Activated naive CD8-positive, alpha-beta T cell treated with anti-CD3 and anti-CD28 coated beads, Interleukin-2, amount 50 U/mL, for 24 hours (primary cell): ENCODE results near the gene FEM1C.

Experiments used
- ATAC-seq: fragments of 150-1000 bp; cut with Tn5 transposase; one replicate; pipeline ENCODE4 v1.10.0; 2021
- DNase-seq: peaks from one replicate; pipeline ENCODE4 v3.0.0; 2021
- H3K27ac Mint-ChIP-seq: one replicate; pipeline ENCODE4 v1.8.0; 2021; ENCODE audit warnings: mild to moderate bottlenecking, mixed read lengths
- H3K27me3 Mint-ChIP-seq: one replicate; pipeline ENCODE4 v1.8.0; 2021; ENCODE audit warnings: mixed read lengths
- H3K36me3 Mint-ChIP-seq: one replicate; pipeline ENCODE4 v1.8.0; 2021; ENCODE audit warnings: low read depth, mixed read lengths
- H3K4me1 Mint-ChIP-seq: one replicate; pipeline ENCODE4 v1.8.0; 2021; ENCODE audit warnings: mixed read lengths
- H3K4me3 Mint-ChIP-seq: one replicate; pipeline ENCODE4 v1.8.0; 2021; ENCODE audit warnings: mild to moderate bottlenecking, moderate library complexity, mixed read lengths
- H3K9me3 Mint-ChIP-seq: one replicate; pipeline ENCODE4 v1.8.0; 2021; ENCODE audit warnings: mixed read lengths

FEM1C gene

GRCh38 chr5:115544436-115545350 lies at the start of gene FEM1C:
FEM1C (minus strand) TSS chr5:115544775; CDS start chr5:115543493, 1,282 bp downstream.
- Mint-ChIP-seq H3K36me3 (peaks cover 48% of the 10 kb centered on the region), H3K9me3 (peaks cover 13% of the 10 kb centered on the region), H3K4me1 (peaks cover 35% of the 10 kb centered on the region), H3K27me3 (no peaks in the 10 kb centered on the region), H3K4me3 (peak within 1 kb of the TSS; percentile 95), H3K27ac (peak within 1 kb of the TSS; percentile 94)
- ATAC-seq (peak; percentile 99), DNase-seq (peak; percentile 99)

DNA sequence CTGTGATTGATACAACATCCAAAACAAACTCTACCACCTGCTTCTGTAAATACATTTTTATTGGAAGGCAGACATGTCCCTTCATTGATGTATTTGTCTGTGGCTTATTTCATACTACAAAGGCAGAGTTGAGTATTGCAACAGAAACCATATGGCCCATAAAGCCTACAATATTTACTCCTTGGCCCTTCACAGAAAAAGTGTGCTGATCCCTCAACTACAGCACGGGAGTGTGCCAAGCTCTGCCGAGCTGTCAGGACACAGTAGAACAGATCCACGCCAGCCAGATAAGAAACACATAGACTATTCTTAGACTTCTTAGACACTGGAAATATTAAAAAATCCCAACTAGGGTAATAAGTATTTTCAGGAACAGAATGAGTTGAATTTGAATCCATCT lies 44.5 kb upstream of the FEM1C start:
- Mint-ChIP-seq H3K4me1 (no peaks in the 10 kb centered on the region), H3K27me3 (no peaks in the 10 kb centered on the region), H3K4me3 (no peak overlapping the region), H3K9me3 (no peaks in the 10 kb centered on the region), H3K36me3 (no peaks in the 10 kb centered on the region), H3K27ac (no peak overlapping the region)
- DNase-seq: no peak
- no peak for ATAC-seq

DNA sequence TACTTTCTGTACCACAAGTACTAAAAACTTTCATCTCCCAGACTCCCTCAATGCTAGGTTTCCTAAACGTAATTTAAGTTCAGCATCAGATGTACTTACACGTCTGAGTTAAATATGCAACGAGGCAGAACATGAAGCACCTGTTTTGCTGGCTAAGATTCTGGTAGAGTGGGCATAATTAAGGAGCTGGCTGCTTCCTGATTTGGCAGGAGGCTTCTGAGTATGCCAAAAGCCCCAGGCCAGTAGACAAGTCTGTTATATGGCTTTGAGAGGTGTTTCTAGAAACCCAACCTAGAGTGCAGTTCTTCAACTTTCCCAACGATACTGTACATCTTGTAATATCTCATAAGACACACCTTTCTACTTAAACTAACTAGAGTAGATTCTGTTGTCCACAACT lies 44.1 kb upstream of the FEM1C start:
- H3K9me3 Mint-ChIP-seq: no peaks in the 10 kb centered on the region
- H3K36me3 Mint-ChIP-seq: no peaks in the 10 kb centered on the region
- no peaks in the 10 kb centered on the region for H3K27me3 Mint-ChIP-seq
- DNase-seq (no peak), ATAC-seq (no peak)
- H3K4me1 Mint-ChIP-seq: no peaks in the 10 kb centered on the region
- no peak overlapping the region for H3K27ac Mint-ChIP-seq
- no peak overlapping the region for H3K4me3 Mint-ChIP-seq

DNA sequence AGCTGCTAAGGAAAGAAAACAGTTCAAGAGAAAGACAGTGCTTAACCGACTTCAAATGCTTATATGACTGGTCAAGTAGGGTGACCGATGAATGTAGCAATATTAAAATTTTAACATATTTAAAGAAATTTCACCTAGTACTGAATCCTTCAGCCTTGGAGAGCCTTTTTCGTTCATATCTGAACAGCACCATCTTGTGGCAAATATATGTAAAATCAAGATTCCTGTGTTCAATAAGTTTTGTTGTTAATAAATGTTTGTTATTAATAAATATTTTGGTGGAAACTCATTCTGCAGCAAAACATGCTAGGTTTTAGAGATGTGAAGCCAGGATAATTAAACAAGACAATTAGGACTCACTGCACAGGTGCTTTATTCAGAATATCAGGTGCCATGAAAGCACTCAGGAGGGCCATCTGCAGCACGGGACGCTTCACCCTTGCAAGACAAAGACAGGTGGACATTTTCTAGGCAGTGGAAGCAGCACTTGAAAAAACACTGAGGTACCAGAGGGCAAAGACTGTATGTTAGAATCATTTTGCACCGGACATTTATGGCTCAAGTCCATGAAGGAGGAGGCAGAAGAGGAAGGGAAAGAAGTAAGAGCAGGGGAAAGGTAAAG lies 42.1 kb upstream of the FEM1C start:
- DNase-seq (no peak), ATAC-seq (no peak)
- Mint-ChIP-seq H3K9me3 (no peaks in the 10 kb centered on the region), H3K27ac (no peak overlapping the region), H3K4me3 (no peak overlapping the region), H3K36me3 (no peaks in the 10 kb centered on the region), H3K27me3 (no peaks in the 10 kb centered on the region), H3K4me1 (no peaks in the 10 kb centered on the region)

DNA sequence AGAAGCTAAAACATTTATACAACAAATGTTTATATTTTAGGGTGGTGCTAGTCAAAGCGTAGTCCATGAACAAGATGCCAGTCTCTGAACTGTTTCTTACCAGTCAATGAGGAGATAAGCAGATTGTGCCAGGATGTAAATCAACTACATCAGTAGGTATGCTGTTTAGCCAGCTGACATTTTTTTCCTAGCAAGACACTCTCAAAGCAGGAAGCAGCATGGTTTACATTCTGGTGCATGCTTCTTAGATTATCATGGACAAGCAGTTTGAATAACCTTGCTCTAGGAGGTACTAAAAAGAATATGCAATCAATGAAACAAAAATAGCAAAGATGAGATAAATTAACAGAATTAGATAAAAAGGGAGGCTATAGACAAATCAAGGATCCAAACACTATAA lies 40.7 kb upstream of the FEM1C start:
- DNase-seq (no peak), ATAC-seq (no peak)
- Mint-ChIP-seq H3K27me3 (no peaks in the 10 kb centered on the region), H3K27ac (no peak overlapping the region), H3K9me3 (no peaks in the 10 kb centered on the region), H3K36me3 (no peaks in the 10 kb centered on the region), H3K4me1 (peaks cover 2% of the 10 kb centered on the region), H3K4me3 (no peak overlapping the region)

GRCh38 chr5:115584501-115584900 lies 39.9 kb upstream of the FEM1C start:
- Mint-ChIP-seq H3K4me1 (peaks cover 5% of the 10 kb centered on the region), H3K4me3 (no peak overlapping the region), H3K27ac (no peak overlapping the region), H3K27me3 (no peaks in the 10 kb centered on the region), H3K9me3 (no peaks in the 10 kb centered on the region), H3K36me3 (no peaks in the 10 kb centered on the region)
- ATAC-seq (no peak), DNase-seq (no peak)

DNA sequence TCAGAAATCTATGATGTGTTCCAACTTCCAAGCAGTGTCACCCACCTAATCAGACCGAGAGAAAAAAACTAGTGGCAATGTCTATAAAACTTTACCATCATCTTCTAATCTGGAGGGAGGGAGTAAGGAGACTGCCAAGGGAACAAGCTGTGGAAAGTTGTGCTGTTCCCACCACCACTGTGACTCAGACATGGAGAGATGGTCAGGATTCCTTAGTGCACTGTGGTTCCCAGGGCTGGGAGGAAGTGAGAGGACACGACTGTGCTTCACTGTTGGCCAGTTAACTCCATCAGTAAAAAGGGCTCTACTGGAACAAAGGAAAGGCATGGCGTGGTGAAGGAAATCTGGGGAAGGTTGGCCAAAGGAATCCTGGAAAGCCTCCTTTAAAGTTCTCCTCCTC lies 38.9 kb upstream of the FEM1C start:
- Mint-ChIP-seq H3K27ac (no peak overlapping the region), H3K4me1 (peaks cover 5% of the 10 kb centered on the region), H3K36me3 (no peaks in the 10 kb centered on the region), H3K27me3 (no peaks in the 10 kb centered on the region), H3K4me3 (no peak overlapping the region), H3K9me3 (no peaks in the 10 kb centered on the region)
- no peak for DNase-seq
- ATAC-seq: no peak

- no peaks in the 10 kb centered on the region for H3K27me3 Mint-ChIP-seq
- no peak overlapping the region for H3K27ac Mint-ChIP-seq
- no peak for ATAC-seq
- H3K4me1 Mint-ChIP-seq: peaks cover 7% of the 10 kb centered on the region
- no peak for DNase-seq
- peaks cover 2% of the 10 kb centered on the region for H3K36me3 Mint-ChIP-seq
- H3K4me3 Mint-ChIP-seq: no peak overlapping the region
- peaks cover 5% of the 10 kb centered on the region for H3K9me3 Mint-ChIP-seq
These were observed 36.4 kb upstream of the FEM1C start for GRCh38 chr5:115580941-115581340.

DNA sequence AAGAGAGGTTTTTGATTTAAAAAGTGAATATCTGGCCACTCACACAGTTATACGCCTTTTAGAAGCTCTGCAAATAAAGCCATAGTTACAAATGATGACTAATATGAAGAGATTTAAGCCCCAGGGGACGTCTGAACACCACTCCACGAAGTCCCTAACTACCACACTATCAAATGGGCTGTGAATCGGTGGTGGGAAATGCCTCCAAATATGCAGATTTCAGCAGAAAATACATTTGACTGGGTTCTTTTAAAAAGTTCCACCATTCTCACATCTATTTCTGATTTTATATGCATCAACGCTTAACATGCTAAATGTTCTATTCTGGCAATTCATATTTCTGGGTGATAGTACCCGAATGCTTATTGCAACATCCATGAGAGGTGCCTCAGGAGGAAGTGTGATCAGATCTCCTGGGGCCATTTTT lies 35.2 kb upstream of the FEM1C start:
- Mint-ChIP-seq H3K4me3 (no peak overlapping the region), H3K9me3 (peaks cover 5% of the 10 kb centered on the region), H3K36me3 (peaks cover 2% of the 10 kb centered on the region), H3K27me3 (no peaks in the 10 kb centered on the region), H3K27ac (no peak overlapping the region), H3K4me1 (peaks cover 7% of the 10 kb centered on the region)
- ATAC-seq (no peak), DNase-seq (no peak)

GRCh38 chr5:115579216-115579615 lies 34.6 kb upstream of the FEM1C start:
- no peak for ATAC-seq
- H3K36me3 Mint-ChIP-seq: peaks cover 2% of the 10 kb centered on the region
- H3K4me3 Mint-ChIP-seq: no peak overlapping the region
- H3K27ac Mint-ChIP-seq: no peak overlapping the region
- no peak for DNase-seq
- peaks cover 9% of the 10 kb centered on the region for H3K4me1 Mint-ChIP-seq
- peaks cover 5% of the 10 kb centered on the region for H3K9me3 Mint-ChIP-seq
- H3K27me3 Mint-ChIP-seq: no peaks in the 10 kb centered on the region

DNA sequence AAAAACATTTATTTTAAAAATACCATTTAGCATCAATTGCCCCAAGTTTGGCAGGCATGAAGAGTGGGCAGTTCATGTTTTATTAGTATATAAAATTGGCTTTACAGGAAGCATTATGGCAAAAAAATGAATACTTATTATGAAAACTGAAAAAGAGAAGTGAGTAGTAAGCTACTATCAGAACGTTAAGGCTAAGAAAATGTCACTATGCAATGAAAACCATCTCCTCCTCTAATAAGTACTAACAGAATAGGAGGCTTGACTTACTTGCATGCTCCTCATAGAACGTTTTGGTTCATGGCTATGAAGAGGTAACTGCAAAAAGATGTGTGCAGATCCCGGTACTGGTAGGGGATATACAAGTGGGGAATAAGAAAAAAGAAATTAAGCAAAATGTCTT lies 34.1 kb upstream of the FEM1C start:
- no peak overlapping the region for H3K27ac Mint-ChIP-seq
- peaks cover 9% of the 10 kb centered on the region for H3K4me1 Mint-ChIP-seq
- peaks cover 2% of the 10 kb centered on the region for H3K36me3 Mint-ChIP-seq
- peaks cover 5% of the 10 kb centered on the region for H3K9me3 Mint-ChIP-seq
- no peak for DNase-seq
- H3K27me3 Mint-ChIP-seq: no peaks in the 10 kb centered on the region
- H3K4me3 Mint-ChIP-seq: no peak overlapping the region
- no peak for ATAC-seq

- Mint-ChIP-seq H3K27ac (peak overlapping the region; percentile 40), H3K9me3 (peaks cover 5% of the 10 kb centered on the region)
- peak; percentile 20 for ATAC-seq
These were observed 33.2 kb upstream of the FEM1C start for GRCh38 chr5:115577741-115578140.

DNA sequence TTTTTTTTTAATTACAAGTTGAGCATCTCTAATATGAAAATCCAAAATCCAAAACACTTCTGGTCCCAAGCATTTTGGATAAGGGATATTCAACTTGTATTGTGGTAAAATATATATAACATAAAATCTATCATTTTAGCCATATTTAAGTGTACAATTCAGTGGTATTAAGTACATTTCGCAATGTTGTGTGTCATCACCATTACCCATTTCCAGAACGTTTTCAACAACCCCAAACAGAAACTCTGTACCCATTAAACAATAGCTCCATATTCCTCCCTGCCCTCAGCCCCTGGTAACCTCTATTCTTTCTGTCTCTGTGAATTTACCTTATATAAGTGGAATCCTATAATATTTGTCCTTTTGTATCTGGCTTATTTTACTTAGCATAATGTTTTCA lies 32.8 kb upstream of the FEM1C start:
- peaks cover 5% of the 10 kb centered on the region for H3K9me3 Mint-ChIP-seq
- peaks cover 3% of the 10 kb centered on the region for H3K27me3 Mint-ChIP-seq
- peaks cover 9% of the 10 kb centered on the region for H3K4me1 Mint-ChIP-seq
- H3K27ac Mint-ChIP-seq: peak overlapping the region; percentile 40
- peaks cover 2% of the 10 kb centered on the region for H3K36me3 Mint-ChIP-seq
- no peak overlapping the region for H3K4me3 Mint-ChIP-seq
- DNase-seq (no peak), ATAC-seq (no peak)

More at GRCh38 chr5:115577741-115578140, 33.2 kb upstream of the FEM1C start:
- no peak overlapping the region for H3K4me3 Mint-ChIP-seq
- DNase-seq: no peak
- peaks cover 9% of the 10 kb centered on the region for H3K4me1 Mint-ChIP-seq
- H3K27me3 Mint-ChIP-seq: no peaks in the 10 kb centered on the region
- H3K36me3 Mint-ChIP-seq: peaks cover 2% of the 10 kb centered on the region

GRCh38 chr5:115575167-115576070 lies 30.8 kb upstream of the FEM1C start:
- no peak overlapping the region for H3K27ac Mint-ChIP-seq
- ATAC-seq (no peak), DNase-seq (no peak)
- peaks cover 5% of the 10 kb centered on the region for H3K9me3 Mint-ChIP-seq
- peaks cover 4% of the 10 kb centered on the region for H3K27me3 Mint-ChIP-seq
- H3K4me3 Mint-ChIP-seq: no peak overlapping the region
- peaks cover 9% of the 10 kb centered on the region for H3K4me1 Mint-ChIP-seq
- H3K36me3 Mint-ChIP-seq: peaks cover 2% of the 10 kb centered on the region
